CD14-positive monocyte (primary cell): ENCODE results near the gene CIPC. TPM values are rescaled to one million over a fixed set of nuclear protein-coding genes. Genes with fewer than 3 reads are reported as not detected.
A peak's percentile ranks its signal among the peaks of the same experiment; 100 is the strongest.

Experiments used
- DNase-seq, 3 donors: peaks; one replicate each; pipeline ENCODE4 v3.0.0-alpha.2; 2011 to 2022
- H2AFZ ChIP-seq: 2 replicates; pipeline ENCODE4 v1.6.0; 2012; ENCODE audit warnings: mild to moderate bottlenecking, low read depth, low read length, inconsistent platforms; ENCODE audit not compliant: insufficient read depth, poor library complexity, severe bottlenecking
- H3K27ac ChIP-seq, 2 donors: 1 replicate in 1 of 2; 2 replicates in 1 of 2; pipeline ENCODE4 v1.5.1; 2012 to 2013; ENCODE audit warnings: low read length in 2 of 2, control low read depth in 1 of 2, inconsistent platforms in 1 of 2, low read depth in 1 of 2, mild to moderate bottlenecking in 1 of 2
- H3K27me3 ChIP-seq, 2 donors: one replicate each; pipeline versions ENCODE4 v1.6.0 to v1.6.1; 2011 to 2013; ENCODE audit warnings: low read length in 2 of 2; ENCODE audit not compliant: control insufficient read depth in 2 of 2, insufficient read depth in 2 of 2
- H3K36me3 ChIP-seq, 2 donors: replicated peaks in 1 of 2; 1 replicate in 1 of 2; 2 replicates in 1 of 2; pipeline versions ENCODE4 v1.5.1 to v1.6.1; 2012 to 2013; ENCODE audit warnings: low read length in 2 of 2, control low read depth in 1 of 2, inconsistent platforms in 1 of 2, mild to moderate bottlenecking in 1 of 2; ENCODE audit not compliant: insufficient read depth in 2 of 2, control insufficient read depth in 1 of 2
- H3K4me1 ChIP-seq, 2 donors: 1 replicate in 1 of 2; 2 replicates in 1 of 2; pipeline versions ENCODE4 v1.5.1 to v1.6.1; 2012 to 2013; ENCODE audit warnings: low read length in 2 of 2, control low read depth in 1 of 2, inconsistent platforms in 1 of 2, mild to moderate bottlenecking in 1 of 2, moderate library complexity in 1 of 2; ENCODE audit not compliant: insufficient read depth in 2 of 2, control insufficient read depth in 1 of 2
- H3K4me2 ChIP-seq: replicated peaks from 2 replicates; pipeline ENCODE3; 2012; ENCODE audit warnings: low read length, moderate library complexity, mild to moderate bottlenecking; ENCODE audit not compliant: poor library complexity, severe bottlenecking; ENCODE audit errors: extremely low read depth
- H3K4me3 ChIP-seq, 3 experiments: fragments of 200-600 bp in 1 of 3; sonication (generic) in 1 of 3; replicated peaks in 1 of 3; 1 replicate in 2 of 3; 2 replicates in 1 of 3; pipeline ENCODE4 v1.5.1; 2011 to 2013; ENCODE audit warnings: low read length in 3 of 3, mild to moderate bottlenecking in 3 of 3, control low read depth in 2 of 3, low read depth in 2 of 3, inconsistent platforms in 1 of 3, moderate library complexity in 1 of 3
- H3K79me2 ChIP-seq: 2 replicates; pipeline ENCODE4 v1.6.0; 2012; ENCODE audit warnings: mild to moderate bottlenecking, control low read depth, inconsistent platforms, low read length, moderate library complexity; ENCODE audit not compliant: insufficient read depth
- H3K9ac ChIP-seq: 2 replicates; pipeline ENCODE4 v1.6.0; 2017; ENCODE audit warnings: low read length, mild to moderate bottlenecking; ENCODE audit not compliant: insufficient read depth, poor library complexity, severe bottlenecking
- H3K9me3 ChIP-seq, 2 donors: replicated peaks in 1 of 2; 1 replicate in 1 of 2; 2 replicates in 1 of 2; pipeline versions ENCODE4 v1.5.1 to v1.6.1; 2012 to 2013; ENCODE audit warnings: low read length in 2 of 2, control low read depth in 1 of 2; ENCODE audit not compliant: control insufficient read depth in 1 of 2, insufficient read depth in 1 of 2
- H4K20me1 ChIP-seq: 2 replicates; pipeline ENCODE4 v1.6.0; 2012; ENCODE audit warnings: mild to moderate bottlenecking, low read length, control low read depth, moderate library complexity; ENCODE audit not compliant: insufficient read depth
- H3K27ac Mint-ChIP-seq, 7 donors: one replicate each; pipeline ENCODE4 v1.8.0; 2020; ENCODE audit warnings: mild to moderate bottlenecking in 7 of 7, mixed read lengths in 7 of 7, moderate library complexity in 6 of 7, inconsistent platforms in 2 of 7
- H3K27me3 Mint-ChIP-seq, 3 donors: one replicate each; pipeline ENCODE4 v1.8.0; 2021 to 2022; ENCODE audit warnings: low read depth in 3 of 3, mild to moderate bottlenecking in 3 of 3, mixed read lengths in 3 of 3, moderate library complexity in 3 of 3, inconsistent platforms in 1 of 3
- H3K36me3 Mint-ChIP-seq, 2 donors: one replicate each; pipeline ENCODE4 v1.8.0; 2020; ENCODE audit warnings: mixed read lengths in 2 of 2, inconsistent platforms in 1 of 2, mild to moderate bottlenecking in 1 of 2
- H3K4me1 Mint-ChIP-seq: one replicate; pipeline ENCODE4 v1.8.0; 2020; ENCODE audit warnings: mild to moderate bottlenecking, mixed read lengths
- H3K4me3 Mint-ChIP-seq, 2 donors: one replicate each; pipeline ENCODE4 v1.8.0; 2020; ENCODE audit warnings: mild to moderate bottlenecking in 2 of 2, mixed read lengths in 2 of 2, moderate library complexity in 1 of 2
- H3K9me3 Mint-ChIP-seq, 7 donors: one replicate each; pipeline ENCODE4 v1.8.0; 2020 to 2022; ENCODE audit warnings: mixed read lengths in 7 of 7, mild to moderate bottlenecking in 6 of 7, moderate library complexity in 6 of 7, inconsistent platforms in 2 of 7
- WGBS: methylation state at CpG from one replicate; pipeline ENCODE4 v1.1.5; 2013; ENCODE audit warnings: missing lambda C conversion rate; ENCODE audit not compliant: insufficient coverage; 5-methylcytosine and 5-hydroxymethylcytosine counted together
- intact Hi-C, 2 donors: fragments of 100-400 bp; cut with micrococcal nuclease; formaldehyde crosslinking; loops; one replicate each; pipeline versions ENCODE4 v1.15.0 to v1.15.1; 2023
- polyA plus RNA-seq, 3 donors: library from polyadenylated mRNA; depleted of rRNA in 1 of 3; unstranded in 2 of 3; stranded (reverse) in 1 of 3; fragments of 300-500 nt in 2 of 3; fragments of >200 nt in 1 of 3; fragmentation: Illumina TruSeq in 2 of 3; gene quantifications; 1 replicate in 2 of 3; 2 replicates in 1 of 3; pipeline ENCODE4 v1.2.3, GENCODE V29; 2012 to 2021
- TF ChIP-seq, protein P1 (sequence below): fragments of 200-600 bp; IDR thresholded peaks from one replicate; pipeline ENCODE4 v1.8.0; 2022; ENCODE audit warnings: antibody characterized with exemption, mild to moderate bottlenecking

Gene CIPC
- polyA plus RNA-seq, 3 donors, result 4.4 to 11.2 (median 7.0) TPM

DNA sequence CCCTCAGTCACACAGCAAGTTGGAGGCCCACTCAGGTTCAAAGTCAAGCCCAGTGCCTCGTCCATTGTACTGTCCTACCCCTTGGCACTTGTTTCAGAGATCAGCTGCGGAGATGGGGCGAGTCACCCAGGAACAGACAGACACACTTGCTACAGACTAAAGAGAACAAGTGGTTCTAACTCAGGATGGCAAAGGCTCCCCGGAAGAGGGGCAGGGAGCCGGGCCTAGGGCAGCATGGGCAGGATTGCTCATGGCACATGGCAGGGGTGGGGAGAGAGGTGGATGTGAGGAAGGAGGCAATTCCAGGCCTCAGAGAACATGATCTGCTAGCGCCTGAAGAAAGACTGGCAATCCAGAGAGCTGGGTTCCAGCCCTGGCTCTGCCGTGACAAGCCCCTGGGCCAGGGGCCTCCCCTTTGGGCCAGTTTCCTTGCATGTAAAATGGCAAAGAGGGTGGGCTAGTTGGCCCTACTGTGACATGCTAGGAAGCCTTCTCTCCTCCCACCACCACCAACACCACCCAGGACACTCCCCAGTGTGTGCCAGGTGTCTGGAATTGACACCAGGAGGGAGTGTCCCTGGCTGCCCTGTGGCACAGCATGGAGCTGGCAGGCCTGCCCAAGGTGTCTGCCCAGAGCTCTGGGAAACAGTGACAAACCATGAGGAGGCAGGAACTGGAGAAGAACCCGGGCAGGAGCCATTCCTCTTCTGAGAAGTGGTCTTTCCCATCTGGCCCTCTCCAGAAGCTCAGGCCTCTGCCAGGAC, 45.6 kb upstream of the CIPC start:
- no peaks in the 10 kb centered on the region for H4K20me1 ChIP-seq
- intact Hi-C loops, result loop anchor here (5.0 kb wide), 3 partner anchors 135 to 175 kb away; no protein-coding TSS in a partner anchor
- H3K9ac ChIP-seq, result no peak overlapping the region
- Mint-ChIP-seq H3K4me3 (no peak overlapping the region), H3K9me3 (peaks cover 0 to 6% (median 2%) of the 10 kb centered on the region in 7 donors), H3K27me3 (peaks cover 0 to 4% (median 0%) of the 10 kb centered on the region in 3 donors), H3K27ac (peak overlapping the region in 2 of 7 donors; percentile 26 to 63), H3K4me1 (peaks cover 27% of the 10 kb centered on the region), H3K36me3 (no peaks in the 10 kb centered on the region)
- H2AFZ ChIP-seq, result no peak overlapping the region
- H3K9me3 ChIP-seq, result peaks cover 0 to 6% of the 10 kb centered on the region in 2 donors
- H3K36me3 ChIP-seq, result no peaks in the 10 kb centered on the region
- H3K4me3 ChIP-seq, result no peak overlapping the region
- H3K27ac ChIP-seq, result no peak overlapping the region
- peaks cover 16 to 20% of the 10 kb centered on the region in 2 donors for H3K4me1 ChIP-seq
- H3K4me2 ChIP-seq, result no peak overlapping the region
- no peaks in the 10 kb centered on the region for H3K79me2 ChIP-seq
- no peak for DNase-seq
- TF ChIP-seq, protein P1, sequence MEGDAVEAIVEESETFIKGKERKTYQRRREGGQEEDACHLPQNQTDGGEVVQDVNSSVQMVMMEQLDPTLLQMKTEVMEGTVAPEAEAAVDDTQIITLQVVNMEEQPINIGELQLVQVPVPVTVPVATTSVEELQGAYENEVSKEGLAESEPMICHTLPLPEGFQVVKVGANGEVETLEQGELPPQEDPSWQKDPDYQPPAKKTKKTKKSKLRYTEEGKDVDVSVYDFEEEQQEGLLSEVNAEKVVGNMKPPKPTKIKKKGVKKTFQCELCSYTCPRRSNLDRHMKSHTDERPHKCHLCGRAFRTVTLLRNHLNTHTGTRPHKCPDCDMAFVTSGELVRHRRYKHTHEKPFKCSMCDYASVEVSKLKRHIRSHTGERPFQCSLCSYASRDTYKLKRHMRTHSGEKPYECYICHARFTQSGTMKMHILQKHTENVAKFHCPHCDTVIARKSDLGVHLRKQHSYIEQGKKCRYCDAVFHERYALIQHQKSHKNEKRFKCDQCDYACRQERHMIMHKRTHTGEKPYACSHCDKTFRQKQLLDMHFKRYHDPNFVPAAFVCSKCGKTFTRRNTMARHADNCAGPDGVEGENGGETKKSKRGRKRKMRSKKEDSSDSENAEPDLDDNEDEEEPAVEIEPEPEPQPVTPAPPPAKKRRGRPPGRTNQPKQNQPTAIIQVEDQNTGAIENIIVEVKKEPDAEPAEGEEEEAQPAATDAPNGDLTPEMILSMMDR, result no peak
- WGBS, result 92% methylated on average over 6 of the region's 8 CpGs
- no peaks in the 10 kb centered on the region for H3K27me3 ChIP-seq

DNA sequence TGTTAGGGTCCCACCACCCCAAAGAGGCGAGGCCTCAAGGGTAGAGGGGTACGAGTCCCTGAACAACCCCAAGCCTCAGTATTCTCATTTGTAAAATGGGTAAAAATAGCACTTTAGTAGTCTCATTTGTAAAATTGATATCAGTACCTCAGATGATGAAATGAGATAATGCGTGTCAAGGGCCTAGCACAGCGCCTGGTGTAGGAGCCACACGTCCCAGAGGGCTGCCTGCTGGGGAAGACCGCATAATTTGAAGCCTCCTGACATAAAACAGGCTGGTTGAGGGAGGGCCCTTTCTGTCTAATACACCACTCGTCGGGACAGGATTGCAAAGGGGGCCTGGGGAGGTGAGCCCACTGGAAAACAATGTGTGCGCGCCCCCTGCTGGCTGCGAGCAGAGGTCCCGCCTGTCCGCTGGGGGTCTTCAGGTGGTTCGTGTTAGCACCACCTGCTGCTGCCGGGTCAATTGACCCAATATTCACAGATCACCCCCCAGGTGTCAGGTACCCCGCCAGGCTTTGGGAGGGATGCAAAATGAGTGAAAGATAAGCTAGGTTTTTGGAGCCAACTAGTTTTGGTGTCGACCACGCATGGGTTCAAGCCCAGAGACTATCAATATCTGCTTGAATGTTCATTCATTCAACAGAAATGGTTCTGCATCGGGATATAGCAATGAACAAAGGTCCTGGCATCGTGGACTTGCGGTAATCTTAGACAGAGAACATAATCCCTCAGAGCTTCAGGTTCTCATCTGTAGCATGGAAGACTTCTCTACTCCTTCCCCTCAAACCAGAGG, 44.8 kb upstream of the CIPC start:
- Histone ChIP-seq H3K4me3 (no peak overlapping the region), H3K4me1 (peaks cover 9 to 12% of the 10 kb centered on the region in 2 donors), H4K20me1 (no peaks in the 10 kb centered on the region), H3K79me2 (no peaks in the 10 kb centered on the region), H3K4me2 (no peak overlapping the region), H3K27ac (no peak overlapping the region), H3K36me3 (no peaks in the 10 kb centered on the region), H3K9ac (no peak overlapping the region), H3K9me3 (peaks cover 0 to 6% of the 10 kb centered on the region in 2 donors), H3K27me3 (no peaks in the 10 kb centered on the region), H2AFZ (no peak overlapping the region)
- 38% methylated on average over 11 of the region's 21 CpGs for WGBS
- Mint-ChIP-seq H3K4me3 (no peak overlapping the region), H3K9me3 (peaks cover 0 to 6% (median 2%) of the 10 kb centered on the region in 7 donors), H3K27me3 (peaks cover 0 to 4% (median 0%) of the 10 kb centered on the region in 3 donors), H3K4me1 (peaks cover 19% of the 10 kb centered on the region), H3K27ac (peak overlapping the region in 2 of 7 donors; percentile 26 to 50), H3K36me3 (no peaks in the 10 kb centered on the region)
- TF ChIP-seq, protein P1, result peak; percentile 97
- DNase-seq, result peak; percentile 59 to 79 (median 70)
- intact Hi-C loops, result loop anchor here (5.0 kb wide), 3 partner anchors 136 to 176 kb away; no protein-coding TSS in a partner anchor
